Liver (tissue), 9 donors: ENCODE data around the gene ARHGAP6. TPM values are rescaled to one million over a fixed set of nuclear protein-coding genes. Genes with fewer than 3 reads are reported as not detected.

Source experiments
- DNase-seq: peaks from one replicate; pipeline ENCODE4 v3.0.0-alpha.2; 2017; ENCODE audit warnings: low spot score
- H3K27ac ChIP-seq, 2 donors: one replicate each; pipeline ENCODE4 v1.7.0; 2013; ENCODE audit warnings: inconsistent platforms in 2 of 2, low read length in 2 of 2, control low read depth in 1 of 2, low read depth in 1 of 2, mild to moderate bottlenecking in 1 of 2
- H3K27me3 ChIP-seq, 4 donors: one replicate each; pipeline versions ENCODE4 v1.6.1 to v1.7.0; 2013; ENCODE audit warnings: low read length in 3 of 4, inconsistent platforms in 1 of 4, mild to moderate bottlenecking in 1 of 4, moderate library complexity in 1 of 4; ENCODE audit not compliant: control insufficient read depth in 4 of 4, insufficient read depth in 4 of 4
- H3K36me3 ChIP-seq, 4 donors: one replicate each; pipeline versions ENCODE4 v1.6.1 to v1.7.0; 2013; ENCODE audit warnings: low read length in 3 of 4, mild to moderate bottlenecking in 3 of 4, low read depth in 1 of 4, moderate library complexity in 1 of 4; ENCODE audit not compliant: control insufficient read depth in 4 of 4, insufficient read depth in 3 of 4
- H3K4me1 ChIP-seq, 4 donors: one replicate each; pipeline versions ENCODE4 v1.6.1 to v1.7.0; 2013; ENCODE audit warnings: low read length in 3 of 4, mild to moderate bottlenecking in 3 of 4, moderate library complexity in 1 of 4; ENCODE audit not compliant: control insufficient read depth in 4 of 4, insufficient read depth in 4 of 4
- H3K4me3 ChIP-seq, 3 donors: one replicate each; pipeline versions ENCODE4 v1.6.1 to v1.7.0; 2013; ENCODE audit warnings: low read length in 3 of 3, control low read depth in 1 of 3, low read depth in 1 of 3, mild to moderate bottlenecking in 1 of 3
- H3K9ac ChIP-seq, 2 donors: one replicate each; pipeline ENCODE4 v1.7.0; 2013; ENCODE audit warnings: low read length in 2 of 2, mild to moderate bottlenecking in 2 of 2, moderate library complexity in 2 of 2, control low read depth in 1 of 2, low read depth in 1 of 2
- H3K9me3 ChIP-seq, 4 donors: one replicate each; pipeline versions ENCODE4 v1.6.1 to v1.7.0; 2013; ENCODE audit warnings: low read length in 3 of 4; ENCODE audit not compliant: control insufficient read depth in 4 of 4
- ATF3 ChIP-seq: IDR thresholded peaks from 2 replicates; pipeline ENCODE4 v1.6.1; 2016; ENCODE audit warnings: antibody characterized with exemption
- CTCF ChIP-seq: fragments of 150-350 bp; IDR thresholded peaks from 2 replicates; pipeline ENCODE4 v1.5.1; 2017; ENCODE audit warnings: improper control_type of control experiment, low read depth, low read length; ENCODE audit not compliant: missing input control
- EGR1 ChIP-seq, 2 donors: IDR thresholded peaks; 2 replicates each; pipeline ENCODE4 v1.6.1; 2016 to 2018; ENCODE audit warnings: antibody characterized with exemption in 2 of 2, low read depth in 2 of 2
- FOXA1 ChIP-seq: IDR thresholded peaks from 2 replicates; pipeline ENCODE4 v1.6.1; 2016; ENCODE audit warnings: antibody characterized with exemption
- FOXA2 ChIP-seq: IDR thresholded peaks from 2 replicates; pipeline ENCODE4 v1.6.1; 2016; ENCODE audit warnings: antibody characterized with exemption
- GABPA ChIP-seq, 2 donors: IDR thresholded peaks in 1 of 2; conservative IDR thresholded peaks in 1 of 2; 2 replicates each; pipeline ENCODE4 v1.6.1; 2016; ENCODE audit warnings: antibody characterized with exemption in 2 of 2, mild to moderate bottlenecking in 1 of 2, moderate library complexity in 1 of 2
- HNF4A ChIP-seq, 2 donors: conservative IDR thresholded peaks; 2 replicates each; pipeline ENCODE4 v1.6.1; 2016; ENCODE audit warnings: antibody characterized with exemption in 2 of 2, mild to moderate bottlenecking in 2 of 2
- HNF4G ChIP-seq: IDR thresholded peaks from 2 replicates; pipeline ENCODE4 v1.6.1; 2016; ENCODE audit warnings: antibody characterized with exemption
- MAX ChIP-seq: IDR thresholded peaks from 2 replicates; pipeline ENCODE4 v1.6.1; 2016; ENCODE audit warnings: antibody characterized with exemption
- NR2F2 ChIP-seq: IDR thresholded peaks from 2 replicates; pipeline ENCODE4 v1.6.1; 2016; ENCODE audit warnings: antibody characterized with exemption
- RAD21 ChIP-seq, 2 donors: IDR thresholded peaks; 2 replicates each; pipeline ENCODE4 v1.6.1; 2016; ENCODE audit warnings: antibody characterized with exemption in 2 of 2, mild to moderate bottlenecking in 2 of 2
- RXRA ChIP-seq, 2 donors: IDR thresholded peaks; 2 replicates each; pipeline ENCODE4 v1.6.1; 2017 to 2018; ENCODE audit warnings: antibody characterized with exemption in 2 of 2, mild to moderate bottlenecking in 1 of 2
- SP1 ChIP-seq: IDR thresholded peaks from 2 replicates; pipeline ENCODE4 v1.6.1; 2018; ENCODE audit warnings: antibody characterized with exemption, mild to moderate bottlenecking
- TAF1 ChIP-seq: conservative IDR thresholded peaks from 2 replicates; pipeline ENCODE4 v1.6.1; 2016; ENCODE audit warnings: antibody characterized with exemption, mild to moderate bottlenecking
- YY1 ChIP-seq: IDR thresholded peaks from 2 replicates; pipeline ENCODE4 v1.6.1; 2016; ENCODE audit warnings: antibody characterized with exemption, mild to moderate bottlenecking
- ZBTB33 ChIP-seq: IDR thresholded peaks from 2 replicates; pipeline ENCODE4 v1.6.1; 2016; ENCODE audit warnings: antibody characterized with exemption
- WGBS: extraction: QIAGEN DNeasy Blood & Tissue Kit; methylation state at CpG from one replicate; pipeline ENCODE4 v1.1.7; 2013; 5-methylcytosine and 5-hydroxymethylcytosine counted together
- polyA plus RNA-seq, 2 donors: library from polyadenylated mRNA; stranded (reverse) in 1 of 2; unstranded in 1 of 2; fragments of 200-250 nt in 1 of 2; fragments of >200 nt in 1 of 2; fragmentation: Nextera tagmentation in 1 of 2; extraction: Ambion mirVana in 1 of 2; gene quantifications; one replicate each; pipeline versions ENCODE4 v1.2.1 to v1.2.3, GENCODE V29; 2013 to 2015
- total RNA-seq, 2 donors: library from RNA; depleted of rRNA; stranded (reverse); fragments of >200 nt; gene quantifications; one replicate each; pipeline ENCODE4 v1.2.3, GENCODE V29; 2014
- donor health status: healthy.
- donor health status: healthy.
- donor health status: healthy.
- donor health status: healthy.
- donor health status: healthy.

ARHGAP6 gene
- total and polyA plus RNA-seq, 4 donors, result 0.10 to 2.2 (median 0.65) TPM

- WGBS, result 97% methylated on average over 1 of the region's 1 CpG
- H3K4me1 ChIP-seq, result no peaks in the 10 kb centered on the region
- no peak overlapping the region for H3K4me3 ChIP-seq
- TF ChIP-seq HNF4A (conservative IDR thresholded peaks at IDR 0.05) (no peak), ZBTB33 (no peak), RAD21 (IDR thresholded peaks at IDR 0.05) (no peak), NR2F2 (no peak), EGR1 (IDR thresholded peaks at IDR 0.05; ENCODE audit: low read depth in 2 of 2) (no peak), TAF1 (no peak), YY1 (no peak), SP1 (no peak), GABPA (IDR thresholded peaks at IDR 0.05 in 1 of 2, conservative IDR thresholded peaks at IDR 0.05 in 1 of 2) (no peak), RXRA (IDR thresholded peaks at IDR 0.05) (no peak), HNF4G (no peak), ATF3 (no peak), FOXA1 (no peak), MAX (no peak), CTCF (no peak), FOXA2 (no peak)
- H3K27me3 ChIP-seq, result peaks cover 0 to 2% (median 0%) of the 10 kb centered on the region in 4 donors
- H3K9me3 ChIP-seq, result no peaks in the 10 kb centered on the region
- H3K9ac ChIP-seq, result no peak overlapping the region
- no peak for DNase-seq
- H3K27ac ChIP-seq, result no peak overlapping the region
- H3K36me3 ChIP-seq, result no peaks in the 10 kb centered on the region
These were observed 404.5 kb downstream of the ARHGAP6 start for GRCh38 chrX:11261260-11261659.

GRCh38 chrX:11259437-11259836 is 406.3 kb downstream of the ARHGAP6 start:
- Histone ChIP-seq H3K9me3 (no peaks in the 10 kb centered on the region), H3K27me3 (peaks cover 0 to 2% (median 0%) of the 10 kb centered on the region in 4 donors), H3K4me1 (peaks cover 0 to 4% (median 0%) of the 10 kb centered on the region in 4 donors), H3K4me3 (no peak overlapping the region), H3K27ac (no peak overlapping the region), H3K9ac (no peak overlapping the region), H3K36me3 (no peaks in the 10 kb centered on the region)
- 74% methylated on average over 1 of the region's 1 CpG for WGBS
- no peak for DNase-seq
- no peak for TF ChIP-seq GABPA (IDR thresholded peaks at IDR 0.05 in 1 of 2, conservative IDR thresholded peaks at IDR 0.05 in 1 of 2)
- no peak for TF ChIP-seq FOXA2
- TF ChIP-seq MAX, result no peak
- TF ChIP-seq RAD21 (IDR thresholded peaks at IDR 0.05), result no peak
- TF ChIP-seq TAF1, result no peak
- TF ChIP-seq ATF3, result no peak
